H1 (cell line): Measurements from ENCODE around the gene KMT5B. TPM values are rescaled to one million over a fixed set of nuclear protein-coding genes. Genes with fewer than 3 reads are reported as not detected.

Experiments used
- CTCF ChIA-PET: fragments of 300-600 bp; sonication (Branson Sonifier 250); formaldehyde crosslinking; loops from one replicate; lab custom pipeline; 2021; ENCODE audit not compliant: partially characterized antibody; lab: Charles Lee
- POLR2A ChIA-PET: fragments of 300-600 bp; sonication (Branson Sonifier 250); formaldehyde crosslinking; loops from one replicate; lab custom pipeline; 2021; ENCODE audit warnings: inconsistent platforms; ENCODE audit not compliant: partially characterized antibody; lab: Charles Lee
- DNase-seq, 2 experiments: peaks; one replicate each; pipeline versions ENCODE4 v3.0.0 to v3.0.0-alpha.2; 2010 to 2022; ENCODE audit warnings: low spot score in 2 of 2, low read depth in 1 of 2, mixed read lengths in 1 of 2
- FAIRE-seq: peaks from 2 replicates; lab custom pipeline; 2011; peaks lifted over from hg19 to GRCh38; lab: Jason Lieb, UNC
- H2AFZ ChIP-seq: 2 replicates; pipeline ENCODE4 v1.8.1; 2012; ENCODE audit warnings: low read length, inconsistent platforms
- H2AK5ac ChIP-seq: 2 replicates; pipeline ENCODE4 v1.6.1; 2013; ENCODE audit warnings: low read depth, low read length
- H2BK120ac ChIP-seq: replicated peaks from 2 replicates; pipeline ENCODE3; 2013; ENCODE audit warnings: low read depth, low read length, inconsistent platforms
- H2BK12ac ChIP-seq: 2 replicates; pipeline ENCODE4 v1.6.1; 2013; ENCODE audit warnings: low read depth, low read length
- H2BK15ac ChIP-seq: 2 replicates; pipeline ENCODE4 v1.6.1; 2013; ENCODE audit warnings: low read length
- H2BK20ac ChIP-seq: 2 replicates; pipeline ENCODE4 v1.6.1; 2013; ENCODE audit warnings: low read length
- H2BK5ac ChIP-seq: 2 replicates; pipeline ENCODE4 v1.6.1; 2013; ENCODE audit warnings: low read depth, low read length
- H3K14ac ChIP-seq: 2 replicates; pipeline ENCODE4 v1.6.1; 2013; ENCODE audit warnings: inconsistent platforms; ENCODE audit not compliant: insufficient read length
- H3K18ac ChIP-seq: 2 replicates; pipeline ENCODE4 v1.6.1; 2013; ENCODE audit warnings: low read length; ENCODE audit errors: extremely low read depth
- H3K23ac ChIP-seq: 2 replicates; pipeline ENCODE4 v1.6.1; 2013; ENCODE audit warnings: inconsistent platforms; ENCODE audit not compliant: insufficient read length
- H3K23me2 ChIP-seq: 2 replicates; pipeline ENCODE4 v1.6.1; 2013; ENCODE audit warnings: low read depth, low read length
- H3K27ac ChIP-seq: 2 replicates; pipeline ENCODE4 v1.6.1; 2011; ENCODE audit warnings: low read depth, low read length, inconsistent platforms
- H3K27me3 ChIP-seq, 4 experiments: replicated peaks in 1 of 4; 1 replicate in 1 of 4; 2 replicates in 3 of 4; pipeline versions ENCODE4 v1.6.1 to v1.8.1; 2011 to 2013; ENCODE audit warnings: low read length in 3 of 4, mild to moderate bottlenecking in 3 of 4, inconsistent platforms in 2 of 4, mixed read lengths in 2 of 4, moderate library complexity in 1 of 4; ENCODE audit not compliant: control insufficient read depth in 3 of 4, insufficient read depth in 3 of 4; ENCODE audit errors: extremely low read depth in 1 of 4
- H3K36me3 ChIP-seq, 4 experiments: 2 replicates each; pipeline versions ENCODE4 v1.6.1 to v1.8.1; 2011 to 2013; ENCODE audit warnings: mild to moderate bottlenecking in 4 of 4, low read length in 3 of 4, moderate library complexity in 2 of 4, control low read depth in 1 of 4, inconsistent platforms in 1 of 4; ENCODE audit not compliant: insufficient read depth in 4 of 4, control insufficient read depth in 2 of 4
- H3K4ac ChIP-seq: replicated peaks from 2 replicates; pipeline ENCODE3; 2013; ENCODE audit warnings: low read length, low read depth, mixed read lengths, inconsistent platforms; ENCODE audit not compliant: insufficient read length
- H3K4me1 ChIP-seq, 4 experiments: replicated peaks in 1 of 4; 1 replicate in 1 of 4; 2 replicates in 3 of 4; pipeline versions ENCODE4 v1.6.1 to v1.8.1; 2011 to 2013; ENCODE audit warnings: low read length in 3 of 4, inconsistent platforms in 2 of 4, mixed read lengths in 1 of 4; ENCODE audit not compliant: insufficient read depth in 4 of 4, control insufficient read depth in 3 of 4
- H3K4me2 ChIP-seq, 2 experiments: 2 replicates each; pipeline versions ENCODE4 v1.6.1 to v1.8.1; 2011 to 2013; ENCODE audit warnings: low read depth in 2 of 2, low read length in 2 of 2, control low read depth in 1 of 2, inconsistent platforms in 1 of 2, mild to moderate bottlenecking in 1 of 2; ENCODE audit not compliant: insufficient read depth in 1 of 2
- H3K4me3 ChIP-seq, 4 experiments: fragments of 200-600, 300-600 bp in 1 of 4; sonication (generic), shearing (Covaris generic), sonication (Bioruptor Twin) in 1 of 4; 2 replicates each; pipeline versions ENCODE4 v1.5.1 to v1.8.1; 2011 to 2016; ENCODE audit warnings: low read length in 4 of 4, low read depth in 3 of 4, control low read depth in 2 of 4, inconsistent platforms in 2 of 4, mild to moderate bottlenecking in 2 of 4, mixed read lengths in 1 of 4, moderate library complexity in 1 of 4; ENCODE audit not compliant: insufficient read depth in 2 of 4; ENCODE audit errors: extremely low read depth in 1 of 4
- H3K56ac ChIP-seq: replicated peaks from 2 replicates; pipeline ENCODE3; 2013; ENCODE audit warnings: low read depth, mild to moderate bottlenecking, mixed read lengths, low read length, inconsistent platforms; ENCODE audit not compliant: insufficient read length
- H3K79me1 ChIP-seq: 2 replicates; pipeline ENCODE4 v1.6.1; 2013; ENCODE audit warnings: low read depth, low read length, control low read depth
- H3K79me2 ChIP-seq, 2 experiments: 2 replicates each; pipeline versions ENCODE4 v1.6.1 to v1.8.1; 2012 to 2013; ENCODE audit warnings: low read length in 2 of 2, mild to moderate bottlenecking in 2 of 2, inconsistent platforms in 1 of 2; ENCODE audit not compliant: insufficient read depth in 2 of 2, control insufficient read depth in 1 of 2
- H3K9ac ChIP-seq, 4 experiments: replicated peaks in 1 of 4; 1 replicate in 1 of 4; 2 replicates in 3 of 4; pipeline versions ENCODE4 v1.6.1 to v1.8.1; 2011 to 2013; ENCODE audit warnings: low read depth in 3 of 4, low read length in 3 of 4, control low read depth in 2 of 4, mild to moderate bottlenecking in 2 of 4, moderate library complexity in 2 of 4, inconsistent platforms in 1 of 4; ENCODE audit errors: extremely low read depth in 1 of 4
- H3K9me3 ChIP-seq, 2 experiments: 2 replicates each; pipeline versions ENCODE4 v1.6.1 to v1.8.1; 2012 to 2013; ENCODE audit warnings: mild to moderate bottlenecking in 2 of 2, moderate library complexity in 2 of 2, control low read depth in 1 of 2, inconsistent platforms in 1 of 2, low read depth in 1 of 2, low read length in 1 of 2, mixed read lengths in 1 of 2; ENCODE audit not compliant: insufficient read depth in 2 of 2
- H4K20me1 ChIP-seq, 2 experiments: replicated peaks in 1 of 2; 2 replicates each; pipeline versions ENCODE3 to v1.8.1; 2011 to 2013; ENCODE audit warnings: inconsistent platforms in 2 of 2, low read length in 2 of 2, mild to moderate bottlenecking in 1 of 2; ENCODE audit not compliant: insufficient read depth in 2 of 2, control insufficient read depth in 1 of 2
- H4K5ac ChIP-seq: 2 replicates; pipeline ENCODE4 v1.6.1; 2013; ENCODE audit warnings: low read length, low read depth, mixed read lengths, inconsistent platforms; ENCODE audit not compliant: insufficient read length
- H4K8ac ChIP-seq: 2 replicates; pipeline ENCODE4 v1.8.0; 2013; ENCODE audit warnings: mild to moderate bottlenecking, moderate library complexity, low read length, inconsistent platforms; ENCODE audit not compliant: insufficient read depth; ENCODE audit errors: extremely low read depth
- H4K91ac ChIP-seq: replicated peaks from 2 replicates; pipeline ENCODE3; 2013; ENCODE audit warnings: low read length, mixed read lengths, inconsistent platforms; ENCODE audit not compliant: insufficient read length
- BRCA1 ChIP-seq: IDR thresholded peaks from 2 replicates; pipeline ENCODE4 v1.6.1; 2012; ENCODE audit warnings: low read depth, low read length, improper control_type of control experiment
- EGR1 ChIP-seq: IDR thresholded peaks from 2 replicates; pipeline ENCODE4 v1.6.1; 2011; ENCODE audit warnings: low read depth, low read length, borderline replicate concordance
- KDM1A ChIP-seq: fragments of 200-600, 300-600 bp; sonication (generic); IDR thresholded peaks from 2 replicates; pipeline ENCODE4 v1.7.1; 2016; ENCODE audit warnings: mild to moderate bottlenecking, low read length, borderline replicate concordance
- POLR2A ChIP-seq, 2 experiments: IDR thresholded peaks; 1 replicate in 1 of 2; 2 replicates in 1 of 2; pipeline ENCODE4 v1.6.1; 2011; ENCODE audit warnings: low read depth in 2 of 2, low read length in 2 of 2, mild to moderate bottlenecking in 2 of 2; ENCODE audit errors: control extremely low read depth in 1 of 2
- POLR2AphosphoS5 ChIP-seq: IDR thresholded peaks from 2 replicates; pipeline ENCODE4 v1.6.1; 2011; ENCODE audit warnings: low read depth, low read length
- RXRA ChIP-seq: IDR thresholded peaks from 2 replicates; pipeline ENCODE4 v1.6.1; 2011; ENCODE audit warnings: low read depth, mild to moderate bottlenecking, low read length, moderate library complexity; ENCODE audit not compliant: insufficient read depth
- SAP30 ChIP-seq: fragments of 300-600 bp; sonication (generic); IDR thresholded peaks from 2 replicates; pipeline ENCODE4 v1.7.1; 2012; ENCODE audit warnings: low read length, moderate library complexity, mild to moderate bottlenecking, inconsistent platforms; ENCODE audit not compliant: insufficient read depth, insufficient replicate concordance
- SRF ChIP-seq: IDR thresholded peaks from 2 replicates; pipeline ENCODE4 v1.6.1; 2011; ENCODE audit warnings: mild to moderate bottlenecking, low read depth, low read length, moderate library complexity
- TEAD4 ChIP-seq: IDR thresholded peaks from 2 replicates; pipeline ENCODE4 v1.6.1; 2012; ENCODE audit warnings: low read depth, low read length, inconsistent platforms, mixed read lengths
- WGBS, 2 experiments: shearing (Covaris generic) in 1 of 2; methylation state at CpG; one replicate each; pipeline versions ENCODE4 v1.1.6 to v1.1.7; 2013 to 2015; ENCODE audit warnings: low lambda C conversion rate in 2 of 2, mixed read lengths in 2 of 2, inconsistent platforms in 1 of 2, low coverage in 1 of 2, missing lambda C conversion rate in 1 of 2; ENCODE audit not compliant: insufficient replicate concordance in 2 of 2, insufficient coverage in 1 of 2, insufficient read length in 1 of 2; ENCODE audit errors: extremely low coverage in 1 of 2, missing lambda C conversion rate in 1 of 2; 5-methylcytosine and 5-hydroxymethylcytosine counted together
- polyA plus RNA-seq, 7 experiments: library from polyadenylated mRNA; depleted of rRNA in 3 of 7; stranded (reverse) in 5 of 7; unstranded in 2 of 7; fragments of >200 nt in 5 of 7; fragments of 200-250 nt in 2 of 7; gene quantifications; 1 replicate in 5 of 7; 2 replicates in 1 of 7; 4 replicates in 1 of 7; pipeline versions ENCODE4 v1.2.1 to v1.2.3, GENCODE V29; 2011 to 2013; ENCODE audit warnings: missing spikeins in 2 of 7, mixed read lengths in 2 of 7
- total RNA-seq: library from RNA; stranded (reverse); fragmentation: NEBNext Ultra II Directional; extraction: Animal tissue kit (Norgen Biotek cat#: 25700); gene quantifications from 2 replicates; pipeline ENCODE4 v1.2.1, GENCODE V29; 2021

Gene KMT5B
- total and polyA plus RNA-seq, 2 of the 8 experiments (the other 6 are each of a cell fraction or from before 2014, with no cell fraction given), result 11.0 to 40.8 TPM

DNA sequence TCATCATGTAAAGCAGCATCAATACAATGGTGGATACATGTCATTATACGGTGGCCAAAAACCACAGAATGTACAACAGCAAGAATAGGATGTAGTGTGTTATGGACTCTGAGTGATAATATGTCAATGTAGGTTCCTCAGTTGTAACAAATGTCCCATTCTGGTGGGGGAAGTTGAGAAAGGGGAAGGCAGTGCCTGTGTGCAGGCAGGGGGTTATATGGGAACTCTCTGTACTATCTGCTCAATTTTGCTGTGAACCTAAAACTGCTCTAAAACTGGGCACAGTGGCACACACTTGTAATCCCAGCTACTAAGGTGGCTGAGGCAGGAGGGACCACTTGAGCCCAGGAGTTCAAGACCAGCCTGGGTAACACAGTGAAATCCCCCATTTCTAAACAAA is 97.8 kb downstream of the KMT5B start:
- peaks cover 0 to 11% (median under 1%) of the 10 kb centered on the region in 4 experiments; a peak in 2 of 8 replicates for H3K36me3 ChIP-seq
- peaks cover 57 to 98% of the 10 kb centered on the region in 2 experiments for H3K79me2 ChIP-seq
- no peak overlapping the region for H3K14ac ChIP-seq
- POLR2A ChIA-PET, result interaction anchor here (0.8 to 1.2 kb wide), 4 partner anchors 9 to 89 kb away, joined by 3 to 5 read pairs (median 4); no protein-coding TSS in a partner anchor
- no peak overlapping the region; a peak in 1 of 4 replicates for H3K4me2 ChIP-seq
- no peak overlapping the region for H3K4ac ChIP-seq
- H4K8ac ChIP-seq, result no peak overlapping the region
- CTCF ChIA-PET, result no interaction called here
- FAIRE-seq (no peak), DNase-seq (no peak)
- no peak overlapping the region for H3K18ac ChIP-seq
- no peak overlapping the region for H4K91ac ChIP-seq
- no peaks in the 10 kb centered on the region; the same call in 1 of the 2 replicates for H3K79me1 ChIP-seq
- H2BK120ac ChIP-seq, result no peak overlapping the region
- H3K27ac ChIP-seq, result no peak overlapping the region
- H2AK5ac ChIP-seq, result no peak overlapping the region
- H4K20me1 ChIP-seq, result peaks cover 23 to 24% of the 10 kb centered on the region in 2 experiments
- H3K23me2 ChIP-seq, result no peaks in the 10 kb centered on the region; the same call in 1 of the 2 replicates
- WGBS, 2 experiments, result 89% methylated on average over 1 of the region's 1 CpG; no CpG with 5 or more reads in 1 of the 2 experiments
- no peak overlapping the region for H4K5ac ChIP-seq
- no peaks in the 10 kb centered on the region for H3K9me3 ChIP-seq
- no peak overlapping the region for H3K9ac ChIP-seq
- H2AFZ ChIP-seq, result no peak overlapping the region
- no peak overlapping the region for H2BK20ac ChIP-seq
- H2BK12ac ChIP-seq, result no peak overlapping the region
- H2BK5ac ChIP-seq, result no peak overlapping the region
- peaks cover 2 to 9% (median 4%) of the 10 kb centered on the region in 4 experiments; a peak in 5 of 7 replicates for H3K4me1 ChIP-seq
- H3K4me3 ChIP-seq, result no peak overlapping the region
- no peak overlapping the region for H3K23ac ChIP-seq
- no peak overlapping the region for H2BK15ac ChIP-seq
- no peak overlapping the region for H3K56ac ChIP-seq
- no peaks in the 10 kb centered on the region for H3K27me3 ChIP-seq
- no peak for TF ChIP-seq SAP30
- TF ChIP-seq BRCA1, result no peak
- no peak for TF ChIP-seq RXRA
- no peak for TF ChIP-seq TEAD4
- no peak for TF ChIP-seq KDM1A
- TF ChIP-seq POLR2A (IDR thresholded peaks at IDR 0.05; ENCODE audit: control extremely low read depth in 1 of 2, low read depth in 2 of 2, low read length in 2 of 2), result no peak
- no peak for TF ChIP-seq POLR2AphosphoS5
- TF ChIP-seq SRF, result no peak
- TF ChIP-seq EGR1, result no peak
